Measurements from ENCODE around the gene M1AP. TPM values are rescaled to one million over a fixed set of nuclear protein-coding genes. Genes with fewer than 3 reads are reported as not detected.
"Not testable (repeated sequence)": the region's sequence is repeated elsewhere in the genome, so short reads cannot be mapped to it uniquely, and the experiment has no call there.

M1AP gene
- total RNA-seq, 1 donor from 2014 or later = not detected

- no peak for DNase-seq (ENCODE audit: low read depth in 2 of 2)
Measured at GRCh38 chr2:74653589-74653984, 5.5 kb upstream of the M1AP start.

- no peak for DNase-seq (ENCODE audit: low read depth in 2 of 2)
Measured at GRCh38 chr2:74646834-74647482, 1.2 kb downstream of the M1AP start.

GRCh38 chr2:74646201-74646600, 1.9 kb downstream of the M1AP start:
- DNase-seq (ENCODE audit: low read depth in 2 of 2) = no peak

- no peak for DNase-seq (ENCODE audit: low read depth in 2 of 2)
Measured at GRCh38 chr2:74645344-74645743, 2.8 kb downstream of the M1AP start.

GRCh38 chr2:74639550-74639949, 8.6 kb downstream of the M1AP start:
- DNase-seq (ENCODE audit: low read depth in 2 of 2) = no peak

- DNase-seq (ENCODE audit: low read depth in 2 of 2) = no peak
Measured at GRCh38 chr2:74632939-74633312, 15.2 kb downstream of the M1AP start.

- DNase-seq (ENCODE audit: low read depth in 2 of 2) = peak in 1 of 2 donors; percentile 43
Measured at GRCh38 chr2:74632209-74632938, 15.8 kb downstream of the M1AP start.

GRCh38 chr2:74630454-74630853, 17.7 kb downstream of the M1AP start:
- DNase-seq (ENCODE audit: low read depth in 2 of 2) = not testable (repeated sequence)

GRCh38 chr2:74628538-74629105, 19.5 kb downstream of the M1AP start:
- no peak for DNase-seq (ENCODE audit: low read depth in 2 of 2)

- no peak for DNase-seq (ENCODE audit: low read depth in 2 of 2)
Measured at GRCh38 chr2:74625658-74626425, 22.3 kb downstream of the M1AP start.

- no peak for DNase-seq (ENCODE audit: low read depth in 2 of 2)
Measured at GRCh38 chr2:74620671-74621070, 27.5 kb downstream of the M1AP start.

GRCh38 chr2:74619651-74620297, 28.4 kb downstream of the M1AP start:
- DNase-seq (ENCODE audit: low read depth in 2 of 2) = no peak

- DNase-seq (ENCODE audit: low read depth in 2 of 2) = no peak
Measured at GRCh38 chr2:74618410-74619083, 29.6 kb downstream of the M1AP start.

- DNase-seq (ENCODE audit: low read depth in 2 of 2) = no peak
Measured at GRCh38 chr2:74617122-74617521, 31.0 kb downstream of the M1AP start.

GRCh38 chr2:74606927-74607326, 41.2 kb downstream of the M1AP start:
- no peak for DNase-seq (ENCODE audit: low read depth in 2 of 2)

GRCh38 chr2:74603282-74604000, 44.7 kb downstream of the M1AP start:
- DNase-seq (ENCODE audit: low read depth in 2 of 2) = no peak

- DNase-seq (ENCODE audit: low read depth in 2 of 2) = peak in 1 of 2 donors; percentile 24
Measured at GRCh38 chr2:74602586-74603281, 45.4 kb downstream of the M1AP start.

GRCh38 chr2:74599676-74600075, 48.5 kb downstream of the M1AP start:
- DNase-seq (ENCODE audit: low read depth in 2 of 2) = no peak

GRCh38 chr2:74597410-74597809, 50.7 kb downstream of the M1AP start:
- no peak for DNase-seq (ENCODE audit: low read depth in 2 of 2)

- DNase-seq (ENCODE audit: low read depth in 2 of 2) = no peak
Measured at GRCh38 chr2:74596584-74596983, 51.5 kb downstream of the M1AP start.
